H9 (cell line): ENCODE measurements around the gene NEMP1. TPM values are rescaled to one million over a fixed set of nuclear protein-coding genes. Genes with fewer than 3 reads are reported as not detected.
A peak's percentile ranks its signal among the peaks of the same experiment; 100 is the strongest.

Experiments used
- DNase-seq: peaks from one replicate; pipeline ENCODE4 v3.0.0-alpha.2; 2017
- H2AFZ ChIP-seq: one replicate; pipeline ENCODE4 v1.6.1; 2013; ENCODE audit warnings: mild to moderate bottlenecking, low read length, control low read depth, moderate library complexity
- H2AK5ac ChIP-seq: 2 replicates; pipeline ENCODE4 v1.6.1; 2013; ENCODE audit warnings: low read length, control low read depth, mixed read lengths; ENCODE audit not compliant: insufficient read length
- H2BK120ac ChIP-seq: one replicate; pipeline ENCODE4 v1.6.1; 2013; ENCODE audit warnings: low read depth, mild to moderate bottlenecking, low read length, control low read depth, inconsistent platforms; ENCODE audit not compliant: poor library complexity, severe bottlenecking
- H2BK12ac ChIP-seq: 2 replicates; pipeline ENCODE4 v1.6.1; 2013; ENCODE audit warnings: low read length, control low read depth, mixed read lengths, low read depth; ENCODE audit not compliant: insufficient read length
- H2BK15ac ChIP-seq: 2 replicates; pipeline ENCODE4 v1.6.1; 2013; ENCODE audit warnings: low read depth, low read length, control low read depth
- H2BK20ac ChIP-seq: one replicate; pipeline ENCODE4 v1.6.1; 2013; ENCODE audit warnings: low read depth, mild to moderate bottlenecking, low read length, control low read depth, inconsistent platforms; ENCODE audit not compliant: poor library complexity, severe bottlenecking
- H2BK5ac ChIP-seq: 2 replicates; pipeline ENCODE4 v1.6.1; 2013; ENCODE audit warnings: low read length, control low read depth, mixed read lengths; ENCODE audit not compliant: insufficient read length
- H3K14ac ChIP-seq: 2 replicates; pipeline ENCODE4 v1.6.1; 2013; ENCODE audit warnings: low read length, control low read depth; ENCODE audit not compliant: insufficient read depth
- H3K18ac ChIP-seq: 2 replicates; pipeline ENCODE4 v1.6.1; 2013; ENCODE audit warnings: low read depth, mild to moderate bottlenecking, mixed read lengths, low read length, control low read depth; ENCODE audit not compliant: insufficient read length
- H3K23ac ChIP-seq: 2 replicates; pipeline ENCODE4 v1.6.1; 2013; ENCODE audit warnings: low read length, control low read depth, mixed read lengths, low read depth; ENCODE audit not compliant: insufficient read length
- H3K23me2 ChIP-seq: 2 replicates; pipeline ENCODE4 v1.6.1; 2013; ENCODE audit warnings: low read depth, mild to moderate bottlenecking, mixed read lengths, low read length, control low read depth; ENCODE audit not compliant: insufficient read length, poor library complexity, severe bottlenecking
- H3K27ac ChIP-seq: 2 replicates; pipeline ENCODE4 v1.5.1; 2013; ENCODE audit warnings: low read length, control low read depth, mixed read lengths, low read depth; ENCODE audit not compliant: insufficient read length
- H3K27me3 ChIP-seq: 2 replicates; pipeline ENCODE4 v1.6.1; 2013; ENCODE audit warnings: low read length, control low read depth, inconsistent platforms; ENCODE audit not compliant: insufficient read depth
- H3K4ac ChIP-seq: 2 replicates; pipeline ENCODE4 v1.6.1; 2013; ENCODE audit warnings: low read depth, mild to moderate bottlenecking, control low read depth, inconsistent platforms, low read length, moderate library complexity
- H3K4me1 ChIP-seq: 2 replicates; pipeline ENCODE4 v1.6.1; 2013; ENCODE audit warnings: low read length, control low read depth, inconsistent platforms; ENCODE audit not compliant: insufficient read depth
- H3K4me2 ChIP-seq: 2 replicates; pipeline ENCODE4 v1.6.1; 2013; ENCODE audit warnings: low read length, control low read depth, mixed read lengths; ENCODE audit not compliant: insufficient read length, insufficient read depth
- H3K56ac ChIP-seq: 2 replicates; pipeline ENCODE4 v1.6.1; 2013; ENCODE audit warnings: low read depth, mild to moderate bottlenecking, mixed read lengths, low read length, control low read depth; ENCODE audit not compliant: insufficient read length
- H3K79me1 ChIP-seq: 2 replicates; pipeline ENCODE4 v1.6.1; 2013; ENCODE audit warnings: low read depth, mild to moderate bottlenecking, moderate library complexity, low read length, control low read depth, inconsistent platforms; ENCODE audit not compliant: insufficient read depth, poor library complexity, severe bottlenecking
- H3K79me2 ChIP-seq: 2 replicates; pipeline ENCODE4 v1.6.1; 2013; ENCODE audit warnings: low read length, control low read depth, inconsistent platforms; ENCODE audit not compliant: insufficient read depth
- H3K9ac ChIP-seq: 2 replicates; pipeline ENCODE4 v1.6.1; 2013; ENCODE audit warnings: low read length, control low read depth, mixed read lengths; ENCODE audit not compliant: insufficient read length; ENCODE audit errors: extremely low read depth
- H3K9me3 ChIP-seq: one replicate; pipeline ENCODE4 v1.6.1; 2013; ENCODE audit warnings: low read depth, low read length, inconsistent platforms; ENCODE audit not compliant: control insufficient read depth
- H3T11ph ChIP-seq: one replicate; pipeline ENCODE4 v1.6.1; 2013; ENCODE audit warnings: mild to moderate bottlenecking, low read length, control low read depth, inconsistent platforms
- H4K20me1 ChIP-seq: one replicate; pipeline ENCODE4 v1.6.1; 2013; ENCODE audit not compliant: control insufficient read depth, insufficient read length, insufficient read depth
- H4K5ac ChIP-seq: 2 replicates; pipeline ENCODE4 v1.6.1; 2013; ENCODE audit warnings: low read depth, mild to moderate bottlenecking, mixed read lengths, low read length, control low read depth; ENCODE audit not compliant: insufficient read length
- H4K8ac ChIP-seq: replicated peaks from 2 replicates; pipeline ENCODE4 v1.6.1; 2013; ENCODE audit warnings: low read length, control low read depth, mixed read lengths, low read depth; ENCODE audit not compliant: insufficient read length
- H4K91ac ChIP-seq: 2 replicates; pipeline ENCODE4 v1.6.1; 2013; ENCODE audit warnings: low read depth, mild to moderate bottlenecking, moderate library complexity, mixed read lengths, low read length, control low read depth; ENCODE audit not compliant: insufficient read length
- H3K27ac Mint-ChIP-seq, 3 experiments: 2 replicates in 2 of 3; 3 replicates in 1 of 3; pipeline ENCODE4 v1.8.0; 2020 to 2021; ENCODE audit warnings: mixed read lengths in 3 of 3, mild to moderate bottlenecking in 1 of 3, moderate library complexity in 1 of 3
- H3K27me3 Mint-ChIP-seq: 2 replicates; pipeline ENCODE4 v1.8.0; 2021; ENCODE audit warnings: low read depth, mild to moderate bottlenecking, moderate library complexity, mixed read lengths
- H3K36me3 Mint-ChIP-seq, 3 experiments: 2 replicates in 2 of 3; 3 replicates in 1 of 3; pipeline ENCODE4 v1.8.0; 2020 to 2021; ENCODE audit warnings: low read depth in 3 of 3, mixed read lengths in 3 of 3; ENCODE audit not compliant: insufficient read depth in 1 of 3
- H3K4me1 Mint-ChIP-seq, 2 experiments: 2 replicates each; pipeline ENCODE4 v1.8.0; 2020; ENCODE audit warnings: mixed read lengths in 2 of 2
- H3K4me3 Mint-ChIP-seq, 2 experiments: 2 replicates in 1 of 2; 3 replicates in 1 of 2; pipeline ENCODE4 v1.8.0; 2020 to 2021; ENCODE audit warnings: mild to moderate bottlenecking in 2 of 2, mixed read lengths in 2 of 2, moderate library complexity in 1 of 2
- H3K9me3 Mint-ChIP-seq, 2 experiments: 2 replicates in 1 of 2; 3 replicates in 1 of 2; pipeline ENCODE4 v1.8.0; 2020; ENCODE audit warnings: mild to moderate bottlenecking in 2 of 2, mixed read lengths in 2 of 2, moderate library complexity in 1 of 2
- WGBS: extraction: QIAGEN DNeasy Blood & Tissue Kit; methylation state at CpG from one replicate; pipeline ENCODE4 v1.1.7; 2013; ENCODE audit warnings: missing lambda C conversion rate, low lambda C conversion rate, mixed read lengths; ENCODE audit not compliant: insufficient read length; ENCODE audit errors: extremely low coverage; 5-methylcytosine and 5-hydroxymethylcytosine counted together
- total RNA-seq: library from RNA; stranded (reverse); gene quantifications from 2 replicates; pipeline ENCODE4 v1.2.1, GENCODE V29; 2021
- TF ChIP-seq, protein P1 (sequence below): fragments of 200-600 bp; sonication (generic); conservative IDR thresholded peaks from 3 replicates; pipeline ENCODE4 v1.8.0; 2021; ENCODE audit warnings: antibody characterized with exemption, mild to moderate bottlenecking

NEMP1 gene
- total RNA-seq, 1 experiment from 2014 or later, result 50.1 TPM

DNA sequence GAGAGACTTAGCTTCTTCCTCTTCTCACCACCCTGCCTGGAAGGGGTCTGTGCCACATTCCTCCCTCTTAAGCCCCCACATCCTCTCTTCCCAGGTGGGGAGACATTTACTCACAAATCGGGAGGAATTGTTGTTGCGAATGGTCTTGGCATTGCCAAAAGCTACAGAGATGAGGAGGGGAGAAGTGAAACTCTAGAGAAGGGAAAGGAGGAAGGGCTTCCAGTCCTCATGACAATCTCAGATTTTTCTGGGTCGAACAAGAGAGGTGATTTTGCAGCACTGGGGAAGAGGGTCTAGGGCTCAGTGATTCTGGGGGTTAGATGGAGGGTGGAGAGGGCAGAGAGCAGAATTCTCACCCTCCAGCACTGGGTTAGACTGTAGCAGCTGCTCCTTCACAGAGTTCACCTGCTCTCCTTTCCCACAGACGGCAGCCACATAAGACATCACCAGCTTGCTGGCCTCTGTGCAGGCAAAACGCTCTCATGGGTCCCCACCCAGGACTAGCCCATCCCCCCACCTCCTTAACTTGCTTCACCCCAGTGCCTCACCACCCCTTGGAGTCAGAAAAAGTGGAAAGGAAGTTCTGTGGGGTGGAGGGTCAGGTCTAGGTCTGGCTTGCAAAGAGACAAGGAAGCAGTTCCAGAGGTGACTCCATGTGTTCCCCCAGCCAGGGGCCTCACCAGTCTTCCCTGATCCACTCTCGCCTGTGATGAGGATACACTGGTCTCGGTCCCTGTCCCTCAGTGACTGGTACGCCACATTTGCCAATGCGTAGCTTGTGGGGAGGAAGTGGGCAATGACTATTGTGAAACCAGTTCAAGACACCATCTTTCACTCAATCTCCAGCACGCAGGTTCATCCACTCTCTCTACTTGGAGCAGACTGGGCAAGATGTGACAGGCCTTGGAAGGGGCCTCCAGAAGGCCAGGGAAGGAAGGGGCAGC, 31.4 kb downstream of the NEMP1 start:
- Histone ChIP-seq H4K20me1 (no peaks in the 10 kb centered on the region), H3K4me2 (no peak overlapping the region), H2AK5ac (no peak overlapping the region), H4K91ac (no peak overlapping the region), H3K79me1 (no peaks in the 10 kb centered on the region), H2BK120ac (no peak overlapping the region), H3K4me1 (no peaks in the 10 kb centered on the region), H3K14ac (no peak overlapping the region), H3K27ac (no peak overlapping the region), H3T11ph (no peak overlapping the region), H2BK20ac (no peak overlapping the region), H3K9ac (no peak overlapping the region), H2AFZ (no peak overlapping the region), H3K9me3 (no peaks in the 10 kb centered on the region), H3K23ac (no peak overlapping the region), H3K18ac (no peak overlapping the region), H2BK12ac (no peak overlapping the region), H3K23me2 (no peaks in the 10 kb centered on the region), H3K4ac (no peak overlapping the region), H4K8ac (no peak overlapping the region), H2BK5ac (no peak overlapping the region), H3K79me2 (no peaks in the 10 kb centered on the region), H4K5ac (no peak overlapping the region), H3K56ac (no peak overlapping the region), H3K27me3 (no peaks in the 10 kb centered on the region), H2BK15ac (no peak overlapping the region)
- H3K4me3 Mint-ChIP-seq, result no peak overlapping the region
- no peak for DNase-seq
- H3K36me3 Mint-ChIP-seq, result no peaks in the 10 kb centered on the region; a peak in 1 of 7 replicates
- H3K27ac Mint-ChIP-seq, result peak overlapping the region in 1 of 3 experiments; percentile 69; a peak in 1 of 7 replicates
- peaks cover 3 to 13% of the 10 kb centered on the region in 2 experiments for H3K4me1 Mint-ChIP-seq
- no CpG with 5 or more reads among the region's 10 CpGs for WGBS
- H3K27me3 Mint-ChIP-seq, result peaks cover 5% of the 10 kb centered on the region
- TF ChIP-seq, protein P1, sequence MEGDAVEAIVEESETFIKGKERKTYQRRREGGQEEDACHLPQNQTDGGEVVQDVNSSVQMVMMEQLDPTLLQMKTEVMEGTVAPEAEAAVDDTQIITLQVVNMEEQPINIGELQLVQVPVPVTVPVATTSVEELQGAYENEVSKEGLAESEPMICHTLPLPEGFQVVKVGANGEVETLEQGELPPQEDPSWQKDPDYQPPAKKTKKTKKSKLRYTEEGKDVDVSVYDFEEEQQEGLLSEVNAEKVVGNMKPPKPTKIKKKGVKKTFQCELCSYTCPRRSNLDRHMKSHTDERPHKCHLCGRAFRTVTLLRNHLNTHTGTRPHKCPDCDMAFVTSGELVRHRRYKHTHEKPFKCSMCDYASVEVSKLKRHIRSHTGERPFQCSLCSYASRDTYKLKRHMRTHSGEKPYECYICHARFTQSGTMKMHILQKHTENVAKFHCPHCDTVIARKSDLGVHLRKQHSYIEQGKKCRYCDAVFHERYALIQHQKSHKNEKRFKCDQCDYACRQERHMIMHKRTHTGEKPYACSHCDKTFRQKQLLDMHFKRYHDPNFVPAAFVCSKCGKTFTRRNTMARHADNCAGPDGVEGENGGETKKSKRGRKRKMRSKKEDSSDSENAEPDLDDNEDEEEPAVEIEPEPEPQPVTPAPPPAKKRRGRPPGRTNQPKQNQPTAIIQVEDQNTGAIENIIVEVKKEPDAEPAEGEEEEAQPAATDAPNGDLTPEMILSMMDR, result no peak
- no peaks in the 10 kb centered on the region for H3K9me3 Mint-ChIP-seq
